K562 (cell line): ENCODE measurements around the gene ZMIZ1. TPM values are rescaled to one million over a fixed set of nuclear protein-coding genes. Genes with fewer than 3 reads are reported as not detected.

Experiments
- ATAC-seq: fragments of 200-7000 bp; cut with Tn5 transposase; 3 replicates; pipeline ENCODE4 v1.9.1; 2020; ENCODE audit warnings: moderate library complexity
- BruUV-seq: library from RNA; stranded (reverse); fragments of 400-500 nt; replicated peaks from 2 replicates; lab custom pipeline; 2021; lab: Mats Ljungman, UMichigan
- CTCF ChIA-PET: fragments of 300-600 bp; formaldehyde crosslinking; extraction: SDS; loops from one replicate; lab custom pipeline; 2021; ENCODE audit warnings: low intra/inter-chr PET ratio; lab: Yijun Ruan, JAX
- POLR2A ChIA-PET: fragments of 300-600, 350-650 bp; sonication (Branson Sonifier 250); formaldehyde crosslinking; extraction: SDS; loops from one replicate; lab custom pipeline; 2021; ENCODE audit warnings: antibody characterized with exemption, inconsistent platforms; lab: Yijun Ruan, JAX
- DNase-seq, 4 experiments: peaks; one replicate each; pipeline versions ENCODE4 v3.0.0 to v3.0.0-alpha.2; 2011 to 2018; ENCODE audit warnings: low spot score in 3 of 4, mixed read lengths in 3 of 4; ENCODE audit errors: extremely low read depth in 1 of 4
- FAIRE-seq: peaks from 2 replicates; lab custom pipeline; 2011; peaks lifted over from hg19 to GRCh38; lab: Jason Lieb, UNC
- H2AFZ ChIP-seq: 2 replicates; pipeline ENCODE4 v1.6.0; 2011; ENCODE audit warnings: low read depth, low read length, control low read depth, inconsistent platforms
- H3K27ac ChIP-seq: fragments of 200-600 bp; 3 replicates; pipeline ENCODE4 v1.8.0; 2011; ENCODE audit warnings: low read depth, mild to moderate bottlenecking, control low read depth, inconsistent platforms, low read length, moderate library complexity, mixed read lengths; ENCODE audit errors: extremely low read depth
- H3K27me3 ChIP-seq, 2 experiments: fragments of 300-600 bp in 1 of 2; 2 replicates in 1 of 2; 3 replicates in 1 of 2; pipeline versions ENCODE4 v1.6.0 to v1.8.0; 2011; ENCODE audit warnings: inconsistent platforms in 2 of 2, low read length in 2 of 2, mild to moderate bottlenecking in 1 of 2, mixed read lengths in 1 of 2, moderate library complexity in 1 of 2; ENCODE audit not compliant: control insufficient read depth in 2 of 2, insufficient read depth in 2 of 2
- H3K36me3 ChIP-seq: fragments of 300-600 bp; 3 replicates; pipeline ENCODE4 v1.8.0; 2011; ENCODE audit warnings: mild to moderate bottlenecking, low read length, inconsistent platforms; ENCODE audit not compliant: control insufficient read depth, insufficient read depth
- H3K4me1 ChIP-seq, 2 experiments: fragments of 200-600 bp in 1 of 2; replicated peaks in 1 of 2; 2 replicates in 1 of 2; 3 replicates in 1 of 2; pipeline versions ENCODE4 v1.5.1 to v1.8.0; 2011; ENCODE audit warnings: inconsistent platforms in 2 of 2, low read length in 2 of 2, mild to moderate bottlenecking in 1 of 2, mixed read lengths in 1 of 2, moderate library complexity in 1 of 2; ENCODE audit not compliant: control insufficient read depth in 2 of 2, insufficient read depth in 2 of 2
- H3K4me2 ChIP-seq: 2 replicates; pipeline ENCODE4 v1.6.1; 2011; ENCODE audit warnings: low read length, control low read depth, inconsistent platforms, mixed read lengths; ENCODE audit not compliant: insufficient read depth
- H3K4me3 ChIP-seq: fragments of 200-600 bp; sonication (generic), shearing (Covaris generic); 2 replicates; pipeline ENCODE4 v1.5.1; 2016; ENCODE audit warnings: control low read depth, inconsistent platforms
- H3K79me2 ChIP-seq: fragments of 200-600 bp; 3 replicates; pipeline ENCODE4 v1.8.0; 2011; ENCODE audit warnings: low read length, inconsistent platforms; ENCODE audit not compliant: control insufficient read depth, insufficient read depth
- H3K9ac ChIP-seq, 2 experiments: 2 replicates each; pipeline versions ENCODE4 v1.6.0 to v1.6.1; 2011; ENCODE audit warnings: low read depth in 2 of 2, low read length in 2 of 2, control low read depth in 1 of 2, inconsistent platforms in 1 of 2, mild to moderate bottlenecking in 1 of 2, mixed read lengths in 1 of 2; ENCODE audit not compliant: insufficient read depth in 1 of 2
- H3K9me1 ChIP-seq: one replicate; pipeline ENCODE4 v1.6.0; 2011; ENCODE audit warnings: inconsistent platforms, mild to moderate bottlenecking, low read length, moderate library complexity; ENCODE audit not compliant: control insufficient read depth, insufficient read depth
- H3K9me3 ChIP-seq: replicated peaks from 2 replicates; pipeline ENCODE4 v1.5.1; 2011; ENCODE audit warnings: low read depth, low read length, inconsistent platforms; ENCODE audit not compliant: control insufficient read depth, insufficient read depth
- H4K20me1 ChIP-seq: replicated peaks from 2 replicates; pipeline ENCODE4 v1.6.1; 2011; ENCODE audit warnings: low read length, inconsistent platforms, mixed read lengths; ENCODE audit not compliant: control insufficient read depth, insufficient read depth
- ARID4B ChIP-seq: sonication (generic); formaldehyde crosslinking; IDR thresholded peaks from 2 replicates; pipeline ENCODE4 v1.8.0; 2022; ENCODE audit warnings: mild to moderate bottlenecking, missing genetic modification reagents
- ELF2 ChIP-seq: fragments of 250-450 bp; sonication (Bioruptor Pico); IDR thresholded peaks from 2 replicates; pipeline ENCODE4 v1.5.0; 2021; ENCODE audit warnings: mild to moderate bottlenecking
- FOXM1 ChIP-seq, 2 experiments: fragments of 450-650 bp in 1 of 2; sonication (generic) in 1 of 2; formaldehyde crosslinking in 1 of 2; IDR thresholded peaks; 2 replicates each; pipeline versions ENCODE4 v1.6.1 to v1.9.0; 2017 to 2022; ENCODE audit warnings: low read depth in 2 of 2, mild to moderate bottlenecking in 2 of 2, missing genetic modification reagents in 1 of 2, moderate library complexity in 1 of 2
- HMG20A ChIP-seq: fragments of 450-650 bp; formaldehyde crosslinking; conservative IDR thresholded peaks from 2 replicates; pipeline ENCODE4 v1.4.0; 2020; ENCODE audit warnings: mild to moderate bottlenecking, mixed read lengths
- HMG20B ChIP-seq: fragments of 250-450 bp; sonication (Bioruptor Pico); IDR thresholded peaks from 2 replicates; pipeline ENCODE4 v1.5.0; 2021; ENCODE audit warnings: mild to moderate bottlenecking
- MIER1 ChIP-seq: fragments of 450-650 bp; IDR thresholded peaks from 2 replicates; pipeline ENCODE4 v1.6.1; 2016; ENCODE audit warnings: antibody characterized with exemption, mild to moderate bottlenecking, low read depth
- MNT ChIP-seq, 2 experiments: fragments of 450-650 bp; conservative IDR thresholded peaks; 2 replicates each; pipeline ENCODE4 v1.6.1; 2017; ENCODE audit warnings: mild to moderate bottlenecking in 2 of 2, moderate library complexity in 2 of 2
- POLR2A ChIP-seq: fragments of 450-650 bp; conservative IDR thresholded peaks from 2 replicates; pipeline ENCODE4 v1.6.1; 2016
- RBM17 ChIP-seq: fragments of 200-400 bp; formaldehyde crosslinking; IDR thresholded peaks from 2 replicates; pipeline ENCODE4 v1.6.1; 2017; ENCODE audit warnings: low read depth, mild to moderate bottlenecking, low read length, borderline replicate concordance
- ZBTB8A ChIP-seq: fragments of 450-650 bp; IDR thresholded peaks from 2 replicates; pipeline ENCODE4 v1.6.1; 2018; ENCODE audit warnings: mild to moderate bottlenecking, moderate library complexity; ENCODE audit not compliant: partially characterized antibody
- ZNF444 ChIP-seq: fragments of 250-450 bp; sonication (Bioruptor Pico); IDR thresholded peaks from 2 replicates; pipeline ENCODE4 v1.4.0; 2020; ENCODE audit warnings: mild to moderate bottlenecking, moderate library complexity
- ZNF584 ChIP-seq: fragments of 200-800 bp; sonication (Bioruptor generic); IDR thresholded peaks from 2 replicates; pipeline ENCODE4 v1.6.1; 2016; ENCODE audit warnings: low read depth, mild to moderate bottlenecking, missing genetic modification characterization, missing compliant biosample characterization
- ZNF707 ChIP-seq: fragments of 250-450 bp; sonication (Bioruptor Pico); conservative IDR thresholded peaks from 2 replicates; pipeline ENCODE4 v1.8.0; 2022; ENCODE audit warnings: inconsistent platforms, mild to moderate bottlenecking, moderate library complexity
- WGBS: fragments of 100-300 bp; shearing (Covaris generic); methylation state at CpG from one replicate; pipeline ENCODE4 v1.1.6; 2016; ENCODE audit warnings: low coverage, mixed read lengths; ENCODE audit not compliant: insufficient coverage; ENCODE audit errors: missing lambda C conversion rate; 5-methylcytosine and 5-hydroxymethylcytosine counted together
- in situ Hi-C: fragments of 300-500 bp; cut with MboI; formaldehyde crosslinking; loops from 4 replicates; pipeline ENCODE4 v1.15.0; 2018; ENCODE audit warnings: inconsistent platforms, mixed read lengths
- intact Hi-C: fragments of 100-400 bp; cut with micrococcal nuclease; formaldehyde crosslinking; loops from 2 replicates; pipeline ENCODE4 v1.14.2; 2022
- polyA plus RNA-seq, 8 experiments: library from polyadenylated mRNA; depleted of rRNA in 4 of 8; stranded (reverse) in 5 of 8; unstranded in 3 of 8; fragments of >200 nt; fragmentation: Nextera tagmentation in 2 of 8; fragmentation: Illumina TruSeq in 1 of 8; extraction: Ambion mirVana in 2 of 8; extraction: Trizol in 1 of 8; gene quantifications; 2 replicates each; pipeline versions ENCODE4 v1.2.1 to v1.2.3, GENCODE V29; 2011 to 2014; ENCODE audit warnings: inconsistent platforms in 1 of 8, missing spikeins in 1 of 8
- total RNA-seq, 7 experiments: library from RNA; depleted of rRNA in 6 of 7; stranded (reverse); fragments of >200 nt in 6 of 7; fragmentation: Illumina TruSeq in 2 of 7; extraction: Trizol in 2 of 7; gene quantifications; 2 replicates each; pipeline versions ENCODE4 v1.2.1 to v1.2.3, GENCODE V29; 2011 to 2021; ENCODE audit warnings: low replicate concordance in 1 of 7

The ZMIZ1 gene
- total and polyA plus RNA-seq, 9 of the 15 experiments (the other 6 are each of a cell fraction or from before 2014, with no cell fraction given), result 1.0 to 37.3 (median 4.3) TPM

GRCh38 chr10:79056736-79057391 is 11.9 kb upstream of the ZMIZ1 start (continued):
- TF ChIP-seq ZBTB8A (no peak), MIER1 (no peak)

- Histone ChIP-seq H3K36me3 (no peaks in the 10 kb centered on the region), H2AFZ (no peak overlapping the region), H3K9me1 (no peaks in the 10 kb centered on the region), H3K27ac (no peak overlapping the region), H3K79me2 (no peaks in the 10 kb centered on the region), H3K9me3 (no peaks in the 10 kb centered on the region), H3K4me3 (no peak overlapping the region), H3K4me2 (no peak overlapping the region), H4K20me1 (no peaks in the 10 kb centered on the region), H3K9ac (no peak overlapping the region; a peak in 1 of 4 replicates), H3K27me3 (peaks cover 0 to 27% of the 10 kb centered on the region in 2 experiments; a peak in 3 of 5 replicates), H3K4me1 (peaks cover 6 to 8% of the 10 kb centered on the region in 2 experiments; a peak in 4 of 5 replicates)
- CTCF ChIA-PET, result no interaction called here
- WGBS, result 26% methylated on average over 12 of the region's 12 CpGs
- DNase-seq, result no peak
- in situ Hi-C loops (no loop called here), intact Hi-C loops (no loop called here)
- no peak for ATAC-seq
- no peak for FAIRE-seq
- no peak for TF ChIP-seq POLR2A
- no peak for TF ChIP-seq MIER1
- no peak for TF ChIP-seq MNT (conservative IDR thresholded peaks at IDR 0.05)
- no peak for TF ChIP-seq ZNF707
- no peak for TF ChIP-seq ZNF444
- TF ChIP-seq FOXM1 (IDR thresholded peaks at IDR 0.05; ENCODE audit: low read depth), result no peak
- TF ChIP-seq FOXM1 (CRISPR knock-in tag; IDR thresholded peaks at IDR 0.05; ENCODE audit: low read depth), result no peak
- TF ChIP-seq HMG20A (CRISPR knock-in tag), result no peak
- no peak for TF ChIP-seq RBM17
- TF ChIP-seq HMG20B (CRISPR knock-in tag), result no peak
- no peak for TF ChIP-seq ZNF584 (CRISPR knock-in tag)
- TF ChIP-seq ARID4B, result no peak
- no peak for TF ChIP-seq ELF2 (CRISPR knock-in tag)
- BruUV-seq, result no TSS peak
- POLR2A ChIA-PET, result interaction anchor here (0.6 to 0.7 kb wide), 3 partner anchors 9 to 117 kb away, joined by 3 read pairs; no protein-coding TSS in a partner anchor
These were observed 11.1 kb upstream of the ZMIZ1 start for GRCh38 chr10:79057481-79058275.
